ENCODE data around the gene EML1.
"Not testable (repeated sequence)": the region's sequence is repeated elsewhere in the genome, so short reads cannot be mapped to it uniquely, and the experiment has no call there.

The EML1 gene

GRCh38 chr14:99759546-99759925 lies 33.7 kb upstream of the EML1 start:
- no peak for DNase-seq
- ATAC-seq (replicated peaks), result no peak
- Mint-ChIP-seq H3K27me3 (peaks cover 33 to 91% of the 10 kb centered on the region in 2 donors), H3K4me3 (no peak overlapping the region), H3K27ac (no peak overlapping the region), H3K4me1 (ENCODE audit: low read depth in 2 of 2) (peaks cover 0 to under 1% of the 10 kb centered on the region in 2 donors), H3K9me3 (no peaks in the 10 kb centered on the region), H3K36me3 (ENCODE audit: insufficient read depth) (no peaks in the 10 kb centered on the region)

- Mint-ChIP-seq H3K4me1 (ENCODE audit: low read depth in 2 of 2) (no peaks in the 10 kb centered on the region), H3K36me3 (ENCODE audit: insufficient read depth) (no peaks in the 10 kb centered on the region), H3K9me3 (no peaks in the 10 kb centered on the region), H3K27ac (no peak overlapping the region), H3K4me3 (no peak overlapping the region), H3K27me3 (peaks cover 28 to 89% of the 10 kb centered on the region in 2 donors)
- ATAC-seq (replicated peaks), result no peak
- DNase-seq, result no peak
These were observed 32.4 kb upstream of the EML1 start for GRCh38 chr14:99760817-99761216.

- not testable (repeated sequence) for H3K27ac Mint-ChIP-seq; H3K4me3 Mint-ChIP-seq; H3K36me3 Mint-ChIP-seq (ENCODE audit: insufficient read depth); ATAC-seq (replicated peaks); H3K4me1 Mint-ChIP-seq (ENCODE audit: low read depth in 2 of 2); H3K9me3 Mint-ChIP-seq; DNase-seq
- H3K27me3 Mint-ChIP-seq, result peaks cover 24 to 78% of the 10 kb centered on the region in 2 donors
These were observed 30.3 kb upstream of the EML1 start for GRCh38 chr14:99762911-99763310.

- DNase-seq, result no peak
These were observed 29.5 kb upstream of the EML1 start for GRCh38 chr14:99763527-99764221.

DNA sequence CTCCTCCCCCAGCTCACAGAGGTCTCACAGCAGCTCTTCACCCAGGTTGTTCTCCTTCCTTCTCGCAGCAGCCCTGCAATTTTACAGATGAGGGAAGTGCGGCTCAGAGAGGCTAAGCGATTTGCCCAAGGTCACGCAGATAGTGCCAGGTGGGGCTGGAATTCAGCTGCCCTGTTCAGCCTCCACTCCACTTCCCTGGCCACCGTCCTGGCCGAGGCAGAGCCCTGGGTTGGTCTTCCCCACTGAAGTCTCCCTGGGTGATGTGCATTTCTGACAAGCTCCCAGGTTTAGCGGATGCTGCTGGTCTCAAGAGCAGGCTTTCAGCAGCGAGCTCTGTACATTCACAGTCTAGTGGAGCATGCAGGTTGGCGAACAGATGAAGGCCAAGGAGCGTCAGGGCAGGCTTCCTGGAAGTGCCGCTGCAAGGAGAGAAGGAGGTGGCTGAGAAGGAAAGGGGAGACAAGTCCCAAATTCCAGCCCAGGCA lies 28.9 kb upstream of the EML1 start:
- H3K9me3 Mint-ChIP-seq, result no peaks in the 10 kb centered on the region
- H3K36me3 Mint-ChIP-seq (ENCODE audit: insufficient read depth), result no peaks in the 10 kb centered on the region
- peaks cover 25 to 72% of the 10 kb centered on the region in 2 donors for H3K27me3 Mint-ChIP-seq
- no peak overlapping the region for H3K4me3 Mint-ChIP-seq
- no peak for DNase-seq
- ATAC-seq (replicated peaks), result no peak
- H3K4me1 Mint-ChIP-seq (ENCODE audit: low read depth in 2 of 2), result no peaks in the 10 kb centered on the region
- H3K27ac Mint-ChIP-seq, result no peak overlapping the region

More at GRCh38 chr14:99763527-99764221, 29.5 kb upstream of the EML1 start:
- Mint-ChIP-seq H3K9me3 (no peaks in the 10 kb centered on the region), H3K4me3 (no peak overlapping the region), H3K36me3 (ENCODE audit: insufficient read depth) (no peaks in the 10 kb centered on the region), H3K27me3 (peaks cover 29 to 77% of the 10 kb centered on the region in 2 donors), H3K4me1 (ENCODE audit: low read depth in 2 of 2) (no peaks in the 10 kb centered on the region), H3K27ac (no peak overlapping the region)
- no peak for ATAC-seq (replicated peaks)

- H3K27ac Mint-ChIP-seq, result no peak overlapping the region
- DNase-seq (no peak), ATAC-seq (replicated peaks) (no peak)
- no peak overlapping the region for H3K4me3 Mint-ChIP-seq
- no peaks in the 10 kb centered on the region for H3K9me3 Mint-ChIP-seq
- no peaks in the 10 kb centered on the region for H3K36me3 Mint-ChIP-seq (ENCODE audit: insufficient read depth)
- no peaks in the 10 kb centered on the region for H3K4me1 Mint-ChIP-seq (ENCODE audit: low read depth in 2 of 2)
- H3K27me3 Mint-ChIP-seq, result peaks cover 35 to 57% of the 10 kb centered on the region in 2 donors
These were observed 24.8 kb upstream of the EML1 start for GRCh38 chr14:99768381-99768780.

DNA sequence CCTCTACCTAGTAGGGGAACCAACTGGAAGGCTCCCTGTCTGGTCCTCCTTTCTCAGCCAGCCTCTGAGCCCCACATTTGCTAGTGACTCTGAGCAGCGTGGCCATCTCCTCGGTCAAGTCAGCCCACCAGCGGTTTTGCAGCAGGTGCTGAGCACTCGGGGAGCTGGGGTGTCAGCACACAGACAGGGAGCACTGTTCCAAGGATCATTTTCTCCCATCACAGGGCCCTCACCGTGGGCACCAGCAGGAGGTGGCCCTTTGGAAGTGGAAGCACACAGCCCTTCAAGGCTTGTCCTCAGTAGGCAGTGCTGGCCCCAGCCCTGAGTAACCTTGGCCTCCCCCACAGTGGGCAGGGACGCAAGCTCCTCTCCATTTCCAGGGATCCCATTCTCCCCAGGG lies 24.1 kb upstream of the EML1 start:
- H3K9me3 Mint-ChIP-seq, result no peaks in the 10 kb centered on the region
- ATAC-seq (replicated peaks), result no peak
- H3K4me1 Mint-ChIP-seq (ENCODE audit: low read depth in 2 of 2), result no peaks in the 10 kb centered on the region
- H3K27me3 Mint-ChIP-seq, result peaks cover 42 to 57% of the 10 kb centered on the region in 2 donors
- no peaks in the 10 kb centered on the region for H3K36me3 Mint-ChIP-seq (ENCODE audit: insufficient read depth)
- H3K27ac Mint-ChIP-seq, result no peak overlapping the region
- DNase-seq, result no peak
- no peak overlapping the region for H3K4me3 Mint-ChIP-seq

DNA sequence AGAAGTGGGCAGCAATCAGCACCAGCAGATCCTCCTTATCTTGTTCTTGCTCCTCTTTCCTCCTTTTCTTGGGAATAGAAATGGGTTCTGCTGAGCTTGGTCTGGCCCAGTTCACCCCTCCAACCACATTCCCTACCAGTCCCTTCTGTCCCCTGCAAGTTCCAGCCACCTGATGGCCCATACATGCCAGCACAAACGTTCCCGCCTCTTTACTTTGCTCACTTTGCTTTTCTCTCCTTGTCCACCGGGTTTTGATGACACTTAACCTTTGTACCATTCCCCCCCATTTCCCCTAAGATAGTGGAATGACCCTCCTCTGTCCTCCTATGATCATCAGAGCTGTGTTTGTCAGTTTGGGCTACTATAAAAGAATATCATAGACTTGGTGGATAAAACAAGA lies 23.4 kb upstream of the EML1 start:
- Mint-ChIP-seq H3K4me1 (ENCODE audit: low read depth in 2 of 2) (no peaks in the 10 kb centered on the region), H3K36me3 (ENCODE audit: insufficient read depth) (no peaks in the 10 kb centered on the region), H3K9me3 (no peaks in the 10 kb centered on the region), H3K27me3 (peaks cover 48 to 57% of the 10 kb centered on the region in 2 donors), H3K27ac (no peak overlapping the region), H3K4me3 (no peak overlapping the region)
- ATAC-seq (replicated peaks) (no peak), DNase-seq (no peak)

DNA sequence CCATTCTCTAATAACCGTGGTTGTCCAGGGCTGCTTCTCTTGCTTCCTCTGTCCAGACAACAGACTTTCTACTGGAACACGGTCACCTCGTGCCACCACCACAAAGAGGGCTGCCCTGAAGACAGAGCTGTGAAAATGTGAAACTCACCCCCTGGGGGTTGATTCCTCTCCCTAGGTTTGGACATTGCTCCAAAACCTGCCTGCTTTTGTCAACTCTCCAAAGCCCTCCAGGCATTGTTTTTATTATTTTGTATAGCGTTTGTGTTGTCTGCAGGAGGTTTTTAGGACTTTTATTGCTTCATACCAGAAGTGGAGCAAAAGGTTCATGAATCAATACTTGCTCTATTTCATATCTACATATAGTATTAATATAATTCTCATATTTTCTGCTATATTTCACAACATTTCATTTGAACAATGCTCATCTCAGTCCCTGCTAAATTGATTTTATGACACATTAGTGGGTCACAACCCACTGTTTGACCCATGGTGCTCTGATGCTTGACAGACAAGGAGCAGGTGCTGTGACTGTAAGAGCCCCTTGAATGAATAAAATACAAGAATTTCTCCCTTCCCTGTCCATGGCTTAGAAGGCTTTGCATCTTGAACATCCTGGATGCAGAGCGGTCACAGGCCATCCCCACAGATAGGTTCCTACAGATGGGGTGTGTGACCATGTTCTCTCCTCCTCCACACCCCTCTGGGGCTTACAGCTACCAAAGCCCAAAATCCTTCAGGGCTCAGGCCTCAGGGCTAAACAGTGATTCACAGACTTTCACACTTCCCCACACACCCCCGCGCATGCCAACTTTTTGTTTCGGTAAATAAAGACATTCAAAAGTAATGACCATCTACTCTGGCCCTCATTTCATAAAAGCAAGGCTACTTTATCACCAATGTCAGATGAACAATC lies 20.6 kb upstream of the EML1 start:
- no peak overlapping the region for H3K4me3 Mint-ChIP-seq
- H3K27ac Mint-ChIP-seq, result no peak overlapping the region
- H3K27me3 Mint-ChIP-seq, result peaks cover 58 to 62% of the 10 kb centered on the region in 2 donors
- no peaks in the 10 kb centered on the region for H3K36me3 Mint-ChIP-seq (ENCODE audit: insufficient read depth)
- no peaks in the 10 kb centered on the region for H3K9me3 Mint-ChIP-seq
- ATAC-seq (replicated peaks) (no peak), DNase-seq (no peak)
- no peaks in the 10 kb centered on the region for H3K4me1 Mint-ChIP-seq (ENCODE audit: low read depth in 2 of 2)

- H3K27ac Mint-ChIP-seq, result no peak overlapping the region
- H3K9me3 Mint-ChIP-seq, result no peaks in the 10 kb centered on the region
- peaks cover 58 to 66% of the 10 kb centered on the region in 2 donors for H3K27me3 Mint-ChIP-seq
- H3K4me3 Mint-ChIP-seq, result no peak overlapping the region
- DNase-seq, result no peak
- H3K4me1 Mint-ChIP-seq (ENCODE audit: low read depth in 2 of 2), result no peaks in the 10 kb centered on the region
- no peaks in the 10 kb centered on the region for H3K36me3 Mint-ChIP-seq (ENCODE audit: insufficient read depth)
- ATAC-seq (replicated peaks), result no peak
These were observed 19.4 kb upstream of the EML1 start for GRCh38 chr14:99773521-99774497.

DNA sequence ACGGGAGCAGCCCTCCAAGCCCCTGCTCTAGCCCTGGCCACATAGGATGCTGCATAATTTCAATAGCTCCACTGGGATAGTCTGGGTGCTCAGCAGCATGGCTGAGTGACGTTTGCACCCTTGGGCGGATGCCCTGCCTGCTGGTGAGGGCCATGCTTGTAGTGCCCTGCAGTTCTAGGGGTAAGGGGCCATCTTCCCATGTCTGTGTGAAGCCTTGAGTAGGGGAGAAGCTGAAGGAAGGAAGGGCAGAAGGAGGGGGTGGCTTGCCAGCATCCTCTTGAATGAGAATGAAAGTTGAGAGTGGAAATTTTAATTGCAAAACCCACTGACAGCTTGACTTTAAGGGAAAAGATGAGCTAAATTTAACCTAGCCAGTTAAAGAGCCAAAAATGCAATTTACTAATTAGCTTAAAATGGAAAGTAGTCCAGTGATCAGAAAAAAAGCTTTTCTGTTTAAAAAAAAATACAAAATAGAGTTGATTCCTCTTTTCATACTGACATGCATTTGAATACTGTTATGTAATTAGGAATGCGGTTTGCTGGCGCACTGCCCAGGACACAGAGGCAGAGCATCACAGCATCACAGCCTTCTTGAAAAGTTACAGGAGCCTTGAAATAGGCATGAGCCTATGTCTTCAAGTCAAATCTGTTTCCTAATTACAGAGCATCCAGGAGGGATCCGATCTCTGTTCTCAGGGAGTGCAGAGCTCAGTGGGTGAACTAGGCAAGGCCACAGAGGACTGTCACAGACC lies 18.5 kb upstream of the EML1 start:
- DNase-seq (no peak), ATAC-seq (replicated peaks) (no peak)
- peaks cover 53 to 74% of the 10 kb centered on the region in 2 donors for H3K27me3 Mint-ChIP-seq
- H3K4me3 Mint-ChIP-seq, result no peak overlapping the region
- H3K36me3 Mint-ChIP-seq (ENCODE audit: insufficient read depth), result no peaks in the 10 kb centered on the region
- H3K4me1 Mint-ChIP-seq (ENCODE audit: low read depth in 2 of 2), result no peaks in the 10 kb centered on the region
- peaks cover 0 to 2% of the 10 kb centered on the region in 2 donors for H3K9me3 Mint-ChIP-seq
- H3K27ac Mint-ChIP-seq, result no peak overlapping the region

GRCh38 chr14:99775351-99775750 lies 17.9 kb upstream of the EML1 start:
- Mint-ChIP-seq H3K27ac (no peak overlapping the region), H3K4me3 (no peak overlapping the region), H3K9me3 (peaks cover 0 to 2% of the 10 kb centered on the region in 2 donors), H3K4me1 (ENCODE audit: low read depth in 2 of 2) (no peaks in the 10 kb centered on the region), H3K27me3 (peaks cover 52 to 71% of the 10 kb centered on the region in 2 donors), H3K36me3 (ENCODE audit: insufficient read depth) (no peaks in the 10 kb centered on the region)
- DNase-seq (no peak), ATAC-seq (replicated peaks) (no peak)
